Stimulated activated CD4-positive, alpha-beta T cell treated with anti-CD3 and anti-CD28 coated beads, Interleukin-15, amount 100 ng/mL, for 48 hours (primary cell): ENCODE data around the gene SRGAP3.
"Not testable (repeated sequence)": the region's sequence is repeated elsewhere in the genome, so short reads cannot be mapped to it uniquely, and the experiment has no call there.

Source experiments
- DNase-seq, 2 donors: peaks; one replicate each; pipeline ENCODE4 v3.0.0-alpha.2; 2020; ENCODE audit warnings: low read depth in 2 of 2

Gene SRGAP3

GRCh38 chr3:9249273-9250192 is at the start of gene SRGAP3:
TSS of gene SRGAP3 (minus strand) at chr3:9249646. CDS start at chr3:9248951, 695 bp downstream.
- DNase-seq: peak; percentile 59 to 73

- DNase-seq: no peak
Measured at GRCh38 chr3:9298236-9298635, 48.8 kb upstream of the SRGAP3 start.

- DNase-seq: no peak
Measured at GRCh38 chr3:9296241-9296640, 46.8 kb upstream of the SRGAP3 start.

- no peak for DNase-seq
Measured at GRCh38 chr3:9295007-9295406, 45.6 kb upstream of the SRGAP3 start.

GRCh38 chr3:9293953-9294352 is 44.5 kb upstream of the SRGAP3 start:
- DNase-seq: not testable (repeated sequence)

- DNase-seq: no peak
Measured at GRCh38 chr3:9293076-9293475, 43.6 kb upstream of the SRGAP3 start.

GRCh38 chr3:9292516-9292915 is 43.1 kb upstream of the SRGAP3 start:
- no peak for DNase-seq

GRCh38 chr3:9291821-9292410 is 42.5 kb upstream of the SRGAP3 start:
- no peak for DNase-seq

GRCh38 chr3:9290566-9290965 is 41.1 kb upstream of the SRGAP3 start:
- DNase-seq: no peak

GRCh38 chr3:9281533-9281932 is 32.1 kb upstream of the SRGAP3 start:
- DNase-seq: not testable (repeated sequence)

- DNase-seq: no peak
Measured at GRCh38 chr3:9280451-9281219, 31.2 kb upstream of the SRGAP3 start.

GRCh38 chr3:9279966-9280365 is 30.5 kb upstream of the SRGAP3 start:
- no peak for DNase-seq

GRCh38 chr3:9278498-9278897 is 29.1 kb upstream of the SRGAP3 start:
- DNase-seq: no peak

- DNase-seq: no peak
Measured at GRCh38 chr3:9278085-9278484, 28.6 kb upstream of the SRGAP3 start.

- DNase-seq: no peak
Measured at GRCh38 chr3:9276761-9277370, 27.4 kb upstream of the SRGAP3 start.

- no peak for DNase-seq
Measured at GRCh38 chr3:9271903-9272302, 22.5 kb upstream of the SRGAP3 start.

GRCh38 chr3:9270704-9271103 is 21.3 kb upstream of the SRGAP3 start:
- no peak for DNase-seq

GRCh38 chr3:9266716-9267115 is 17.3 kb upstream of the SRGAP3 start:
- DNase-seq: no peak

GRCh38 chr3:9260305-9260704 is 10.9 kb upstream of the SRGAP3 start:
- DNase-seq: no peak

- no peak for DNase-seq
Measured at GRCh38 chr3:9257092-9257491, 7.6 kb upstream of the SRGAP3 start.

- no peak for DNase-seq
Measured at GRCh38 chr3:9255976-9256375, 6.5 kb upstream of the SRGAP3 start.

GRCh38 chr3:9254764-9255163 is 5.3 kb upstream of the SRGAP3 start:
- no peak for DNase-seq
